Stimulated activated CD4-positive, alpha-beta T cell treated with anti-CD3 and anti-CD28 coated beads, Interleukin-12 subunit alpha, Interleukin-12 subunit beta, amount 100 ng/mL, for 48 hours (primary cell): ENCODE results near the gene LIN52.

ENCODE experiments used
- DNase-seq, 3 donors: peaks; one replicate each; pipeline ENCODE4 v3.0.0-alpha.2; 2020; ENCODE audit warnings: low read depth in 2 of 3, low spot score in 1 of 3

Gene LIN52

GRCh38 chr14:74190927-74191575 lies 106.3 kb downstream of the LIN52 start:
- DNase-seq: no peak

- no peak for DNase-seq
Observed at GRCh38 chr14:74194506-74195274, 109.9 kb downstream of the LIN52 start.

- DNase-seq: no peak
Observed at GRCh38 chr14:74195623-74196022, 110.9 kb downstream of the LIN52 start.

- DNase-seq: no peak
Observed at GRCh38 chr14:74198441-74199234, 113.9 kb downstream of the LIN52 start.

GRCh38 chr14:74202113-74202512 lies 117.4 kb downstream of the LIN52 start:
- DNase-seq: no peak

- no peak for DNase-seq
Observed at GRCh38 chr14:74203639-74204038, 118.9 kb downstream of the LIN52 start.

- DNase-seq: no peak
Observed at GRCh38 chr14:74204491-74204890, 119.7 kb downstream of the LIN52 start.

- DNase-seq: no peak
Observed at GRCh38 chr14:74205882-74206281, 121.1 kb downstream of the LIN52 start.

- no peak for DNase-seq
Observed at GRCh38 chr14:74207943-74208342, 123.2 kb downstream of the LIN52 start.

- DNase-seq: no peak
Observed at GRCh38 chr14:74208642-74209041, 123.9 kb downstream of the LIN52 start.

GRCh38 chr14:74211945-74212580 lies 127.3 kb downstream of the LIN52 start:
- DNase-seq: no peak

GRCh38 chr14:74213907-74214803 lies 129.4 kb downstream of the LIN52 start:
- no peak for DNase-seq

- DNase-seq: no peak
Observed at GRCh38 chr14:74216671-74217070, 131.9 kb downstream of the LIN52 start.

- peak; percentile 57 to 78 (median 73) for DNase-seq
Observed at GRCh38 chr14:74217672-74218448, 133.1 kb downstream of the LIN52 start.

- DNase-seq: no peak
Observed at GRCh38 chr14:74218462-74218861, 133.7 kb downstream of the LIN52 start.

GRCh38 chr14:74219277-74220205 lies 134.8 kb downstream of the LIN52 start:
- no peak for DNase-seq

GRCh38 chr14:74220991-74221390 lies 136.2 kb downstream of the LIN52 start:
- DNase-seq: no peak

- DNase-seq: no peak
Observed at GRCh38 chr14:74221741-74222140, 137.0 kb downstream of the LIN52 start.

- DNase-seq: no peak
Observed at GRCh38 chr14:74223016-74223415, 138.3 kb downstream of the LIN52 start.
